Dendritic cell treated with granulocyte-macrophage colony-stimulating factor and Interleukin-4, amounts not matched to agents 40 ng/mL and 50 ng/mL, for 4 days (primary cell): ENCODE measurements around the gene PHLDA2.
"Not testable (repeated sequence)": the region's sequence is repeated elsewhere in the genome, so short reads cannot be mapped to it uniquely, and the experiment has no call there.

ENCODE experiments used
- H3K27ac Mint-ChIP-seq: one replicate; pipeline ENCODE4 v1.8.0; 2022; ENCODE audit warnings: mild to moderate bottlenecking, mixed read lengths
- H3K27me3 Mint-ChIP-seq: one replicate; pipeline ENCODE4 v1.8.0; 2022; ENCODE audit warnings: mild to moderate bottlenecking, mixed read lengths
- H3K36me3 Mint-ChIP-seq: one replicate; pipeline ENCODE4 v1.8.0; 2022; ENCODE audit warnings: low read depth, mixed read lengths
- H3K4me1 Mint-ChIP-seq: one replicate; pipeline ENCODE4 v1.8.0; 2022; ENCODE audit warnings: low read depth, mixed read lengths
- H3K4me3 Mint-ChIP-seq: one replicate; pipeline ENCODE4 v1.8.0; 2022; ENCODE audit warnings: mild to moderate bottlenecking, moderate library complexity, mixed read lengths
- H3K9me3 Mint-ChIP-seq: one replicate; pipeline ENCODE4 v1.8.0; 2022; ENCODE audit warnings: mixed read lengths
- intact Hi-C: fragments of 100-400 bp; cut with micrococcal nuclease; formaldehyde crosslinking; loops from one replicate; pipeline ENCODE4 v1.15.0; 2022

Gene PHLDA2

DNA sequence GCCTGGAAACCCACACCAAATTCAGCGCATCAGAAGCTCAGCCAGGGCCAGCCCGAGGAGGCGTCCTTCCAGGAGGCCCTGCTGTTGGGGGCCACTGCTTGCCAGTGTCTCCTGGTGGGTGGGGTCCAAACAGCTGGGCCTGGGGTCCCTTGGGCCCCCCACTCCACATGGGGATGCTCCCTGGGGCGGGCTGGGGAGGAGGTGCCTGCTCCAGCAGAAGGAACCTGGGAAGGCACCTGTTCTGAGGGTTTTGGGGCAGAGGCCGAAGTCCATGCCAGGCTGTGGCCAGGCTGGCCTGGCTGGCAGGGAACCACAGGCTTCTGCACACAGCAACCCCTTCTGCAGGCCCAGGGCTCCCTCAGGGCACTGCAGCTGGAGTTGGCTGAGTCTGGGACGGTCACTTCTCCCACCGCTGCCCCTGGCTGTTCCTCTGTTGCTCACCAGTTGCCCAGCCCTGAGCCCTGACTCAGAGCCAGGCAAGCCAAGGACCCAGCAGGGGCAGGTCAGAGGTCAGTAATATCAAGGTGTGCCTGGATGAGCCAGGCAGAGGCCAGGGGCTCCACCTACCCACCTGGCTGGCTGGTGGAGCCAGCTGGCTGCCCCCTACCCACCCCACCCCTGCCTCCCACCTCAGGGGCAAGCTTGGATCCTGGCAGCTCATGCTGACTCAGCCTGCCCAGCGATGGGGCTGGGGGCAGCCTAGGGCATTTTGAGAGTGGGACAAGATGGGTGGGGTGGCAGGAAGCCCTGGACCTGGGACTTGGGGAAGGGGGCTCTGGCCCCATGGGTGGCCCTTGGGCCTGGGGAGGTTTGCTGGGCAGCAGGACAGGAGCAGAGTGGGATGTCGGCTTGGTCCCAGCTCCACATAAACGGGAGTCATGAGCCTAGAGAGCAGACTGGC is 12.0 kb upstream of the PHLDA2 start:
- H3K9me3 Mint-ChIP-seq, result peaks cover 22% of the 10 kb centered on the region
- peaks cover 54% of the 10 kb centered on the region for H3K4me1 Mint-ChIP-seq
- H3K27ac Mint-ChIP-seq, result peak overlapping the region; percentile 64
- no peak overlapping the region for H3K4me3 Mint-ChIP-seq
- peaks cover 46% of the 10 kb centered on the region for H3K36me3 Mint-ChIP-seq
- H3K27me3 Mint-ChIP-seq, result no peaks in the 10 kb centered on the region
- intact Hi-C loops, result no loop called here

DNA sequence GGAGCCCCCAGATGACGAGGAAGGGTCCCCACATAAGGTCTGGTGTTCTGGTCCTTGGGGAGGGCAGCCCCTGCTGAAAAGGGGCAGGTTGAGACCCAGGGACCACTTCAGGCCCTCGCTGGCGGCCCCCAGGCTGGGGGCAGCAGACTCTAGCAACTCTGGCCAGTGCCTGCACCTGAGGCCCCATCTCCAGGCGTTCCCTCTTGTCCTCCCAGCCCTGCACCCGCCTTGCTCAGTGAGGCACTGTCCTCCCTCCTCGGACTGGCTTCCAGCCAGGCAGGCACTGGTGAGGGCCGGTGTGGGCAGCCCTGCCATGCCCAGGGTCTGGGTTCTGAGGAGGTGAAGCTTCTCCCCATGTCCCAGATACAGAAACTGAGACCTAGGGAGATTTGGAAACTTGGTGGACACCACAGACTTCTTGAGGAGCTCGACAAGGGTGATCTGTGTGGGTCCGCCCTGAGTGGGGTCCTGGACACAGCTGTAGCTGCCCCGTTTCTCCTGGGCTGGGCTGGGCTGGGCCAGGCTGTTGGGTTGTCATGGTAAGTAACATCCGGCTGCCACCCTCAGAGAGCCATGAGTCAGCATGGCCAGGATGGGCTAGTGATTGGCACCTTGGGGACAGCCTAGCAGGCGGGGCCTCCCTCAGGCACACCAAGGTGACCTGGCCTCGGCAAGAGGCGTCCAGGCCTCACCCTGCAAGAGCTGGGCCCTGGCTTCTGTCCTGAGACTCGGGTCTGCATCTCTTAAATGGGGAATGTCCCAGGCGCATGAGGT is 11.1 kb upstream of the PHLDA2 start:
- no peaks in the 10 kb centered on the region for H3K27me3 Mint-ChIP-seq
- intact Hi-C loops, result no loop called here
- peak overlapping the region; percentile 63 for H3K27ac Mint-ChIP-seq
- peaks cover 42% of the 10 kb centered on the region for H3K36me3 Mint-ChIP-seq
- H3K4me1 Mint-ChIP-seq, result peaks cover 45% of the 10 kb centered on the region
- H3K9me3 Mint-ChIP-seq, result peaks cover 22% of the 10 kb centered on the region
- no peak overlapping the region for H3K4me3 Mint-ChIP-seq

DNA sequence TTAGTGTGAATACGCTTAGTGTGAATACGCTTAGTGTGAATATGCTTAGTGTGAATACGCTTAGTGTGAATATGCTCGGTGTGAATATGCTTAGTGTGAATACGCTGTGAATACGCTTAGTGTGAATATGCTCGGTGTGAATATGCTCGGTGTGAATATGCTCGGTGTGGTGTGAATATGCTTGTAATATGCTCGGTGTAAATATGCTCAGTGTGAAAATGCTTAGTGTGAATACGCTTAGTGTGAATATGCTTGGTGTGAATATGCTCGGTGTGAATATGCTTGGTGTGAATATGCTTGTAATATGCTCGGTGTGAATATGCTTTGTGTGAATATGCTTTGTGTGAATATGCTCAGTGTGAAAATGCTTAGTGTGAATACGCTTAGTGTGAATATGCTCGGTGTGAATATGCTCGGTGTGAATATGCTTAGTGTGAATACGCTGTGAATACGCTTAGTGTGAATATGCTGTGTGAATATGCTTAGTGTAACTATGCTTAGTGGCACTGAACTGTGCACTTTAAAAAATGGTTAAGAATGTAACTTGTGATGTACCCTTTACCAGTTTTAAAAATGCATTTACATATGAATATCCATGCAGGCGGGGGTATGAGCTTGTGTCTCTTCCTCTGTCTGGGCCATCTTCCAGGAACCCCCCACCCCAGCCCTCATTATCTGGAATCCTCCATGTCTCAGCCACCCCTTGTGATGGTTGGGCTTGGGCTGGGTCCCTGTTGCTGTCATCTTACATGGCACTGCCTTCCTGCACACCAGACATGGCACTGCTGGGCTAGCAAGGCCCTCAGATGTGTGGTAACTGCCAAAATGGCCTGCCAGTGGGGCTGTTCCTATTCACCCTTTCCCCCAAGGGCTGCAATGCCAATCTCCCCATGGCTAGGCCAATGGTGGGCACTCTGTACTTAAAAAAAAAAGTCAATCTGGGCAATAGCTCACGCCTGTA is 9.5 kb upstream of the PHLDA2 start:
- peaks cover 36% of the 10 kb centered on the region for H3K4me1 Mint-ChIP-seq
- intact Hi-C loops, result loop anchor here (10.0 kb wide), 1 partner anchor 116 kb away; the partner anchor contains the start of gene CARS1
- not testable (repeated sequence) for H3K27me3 Mint-ChIP-seq, H3K4me3 Mint-ChIP-seq
- peak overlapping the region; percentile 63 for H3K27ac Mint-ChIP-seq
- peaks cover 27% of the 10 kb centered on the region for H3K36me3 Mint-ChIP-seq
- peaks cover 22% of the 10 kb centered on the region for H3K9me3 Mint-ChIP-seq

DNA sequence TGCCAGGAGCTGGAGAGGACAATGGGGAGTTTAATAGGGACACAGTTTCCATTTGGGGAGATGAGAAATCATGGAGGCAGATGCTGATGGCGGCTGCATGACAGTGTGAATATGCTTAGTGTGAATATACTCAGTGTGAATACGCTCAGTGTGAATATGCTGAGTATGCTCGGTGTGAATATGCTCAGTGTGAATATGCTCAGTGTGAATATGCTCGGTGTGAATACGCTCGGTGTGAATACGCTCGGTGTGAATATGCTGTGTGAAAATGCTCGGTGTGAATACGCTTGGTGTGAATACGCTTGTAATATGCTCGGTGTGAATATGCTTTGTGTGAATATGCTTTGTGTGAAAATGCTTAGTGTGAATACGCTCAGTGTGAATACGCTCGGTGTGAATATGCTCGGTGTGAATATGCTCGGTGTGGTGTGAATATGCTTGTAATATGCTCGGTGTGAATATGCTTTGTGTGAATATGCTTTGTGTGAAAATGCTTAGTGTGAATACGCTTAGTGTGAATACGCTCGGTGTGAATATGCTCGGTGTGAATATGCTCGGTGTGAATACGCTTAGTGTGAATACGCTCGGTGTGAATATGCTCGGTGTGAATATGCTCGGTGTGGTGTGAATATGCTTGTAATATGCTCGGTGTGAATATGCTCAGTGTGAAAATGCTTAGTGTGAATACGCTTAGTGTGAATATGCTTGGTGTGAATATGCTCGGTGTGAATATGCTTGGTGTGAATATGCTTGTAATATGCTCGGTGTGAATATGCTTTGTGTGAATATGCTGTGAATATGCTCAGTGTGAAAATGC is 8.6 kb upstream of the PHLDA2 start:
- intact Hi-C loops, result loop anchor here (10.0 kb wide), 1 partner anchor 117 kb away; the partner anchor contains the start of gene CARS1
- H3K27me3 Mint-ChIP-seq, H3K27ac Mint-ChIP-seq, H3K4me3 Mint-ChIP-seq: not testable (repeated sequence)
- peaks cover 19% of the 10 kb centered on the region for H3K36me3 Mint-ChIP-seq
- peaks cover 36% of the 10 kb centered on the region for H3K4me1 Mint-ChIP-seq
- H3K9me3 Mint-ChIP-seq, result peaks cover 22% of the 10 kb centered on the region

DNA sequence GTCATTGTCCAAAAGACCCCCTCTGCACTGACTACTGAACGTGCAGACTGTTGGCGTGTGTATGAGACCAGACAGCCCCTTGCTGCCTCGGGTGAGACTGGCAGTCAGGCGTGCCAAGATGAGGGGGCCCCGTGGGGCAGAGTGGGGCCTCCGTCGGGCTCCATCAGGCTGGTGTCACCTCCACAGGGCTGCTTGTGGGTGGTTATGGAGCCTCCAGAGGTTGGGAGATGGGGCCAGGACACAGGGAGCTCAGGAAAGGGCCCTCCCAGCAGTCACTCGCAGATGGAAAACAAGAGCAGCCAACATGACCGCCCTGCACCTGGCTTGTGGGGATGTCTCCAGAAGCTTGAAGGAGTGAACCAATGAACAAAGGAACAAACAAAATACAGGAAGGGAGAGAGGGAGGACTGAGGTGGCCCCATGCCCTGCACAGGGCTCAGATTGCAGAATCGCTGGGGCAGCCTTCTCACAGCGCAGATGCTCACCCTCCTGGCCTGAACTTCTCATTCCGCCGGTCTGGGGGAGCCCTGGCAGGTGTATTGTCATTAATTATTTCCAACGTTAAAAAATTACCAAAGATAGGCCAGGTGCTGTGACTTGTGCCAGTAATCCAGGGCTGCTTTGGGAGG is 5.5 kb upstream of the PHLDA2 start:
- H3K4me1 Mint-ChIP-seq, result peaks cover 46% of the 10 kb centered on the region
- H3K27me3 Mint-ChIP-seq, result peaks cover 2% of the 10 kb centered on the region
- peak overlapping the region; percentile 96 for H3K27ac Mint-ChIP-seq
- intact Hi-C loops, result loop anchor here (10.0 kb wide), 1 partner anchor 120 kb away; the partner anchor contains the start of gene CARS1
- H3K4me3 Mint-ChIP-seq, result no peak overlapping the region
- peaks cover 22% of the 10 kb centered on the region for H3K9me3 Mint-ChIP-seq
- H3K36me3 Mint-ChIP-seq, result peaks cover 25% of the 10 kb centered on the region

GRCh38 chr11:2934021-2934550 is 4.9 kb upstream of the PHLDA2 start:
- H3K4me1 Mint-ChIP-seq, result peaks cover 47% of the 10 kb centered on the region
- peaks cover 2% of the 10 kb centered on the region for H3K27me3 Mint-ChIP-seq
- H3K4me3 Mint-ChIP-seq, result no peak overlapping the region
- H3K36me3 Mint-ChIP-seq, result peaks cover 25% of the 10 kb centered on the region
- H3K27ac Mint-ChIP-seq, result peak overlapping the region; percentile 96
- peaks cover 21% of the 10 kb centered on the region for H3K9me3 Mint-ChIP-seq
- intact Hi-C loops, result loop anchor here (10.0 kb wide), 1 partner anchor 121 kb away; the partner anchor contains the start of gene CARS1

DNA sequence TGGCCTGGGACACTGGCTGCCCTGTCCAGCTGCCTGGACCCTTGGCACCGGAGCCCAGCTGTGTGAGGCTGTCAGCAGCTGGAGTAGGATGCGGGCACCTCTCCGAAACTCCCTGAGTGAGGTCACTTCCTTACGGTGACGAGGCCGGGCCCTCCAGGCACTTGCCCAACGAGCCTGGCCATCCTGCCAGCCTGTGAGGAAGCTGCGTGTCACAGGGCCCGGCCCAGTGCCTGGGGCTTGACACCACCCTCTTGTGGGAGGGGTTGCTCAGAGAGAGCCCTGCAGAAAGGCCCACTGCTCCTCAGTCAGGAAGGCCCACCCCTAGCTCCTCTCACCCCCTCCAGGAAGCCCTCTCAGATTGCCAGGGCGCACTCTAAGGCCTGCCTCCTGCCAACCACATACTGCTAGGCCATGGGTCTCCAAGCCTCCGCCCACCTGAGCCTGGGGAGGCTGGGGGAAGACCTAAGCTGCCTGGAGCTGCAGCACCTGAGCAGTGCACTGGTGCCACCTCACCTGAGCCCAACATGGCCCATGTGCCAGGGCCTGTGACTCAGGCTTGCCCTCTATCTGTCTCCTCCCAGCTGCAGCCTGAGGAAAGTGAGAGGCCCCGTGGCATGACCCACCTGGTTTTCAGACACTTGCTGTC is 4.3 kb upstream of the PHLDA2 start:
- H3K36me3 Mint-ChIP-seq, result peaks cover 20% of the 10 kb centered on the region
- peaks cover 4% of the 10 kb centered on the region for H3K27me3 Mint-ChIP-seq
- H3K27ac Mint-ChIP-seq, result peak overlapping the region; percentile 96
- intact Hi-C loops, result loop anchor here (1.0 to 10.0 kb wide), 2 partner anchors 31 to 121 kb away; partner anchors contain the start of gene CARS1
- peaks cover 15% of the 10 kb centered on the region for H3K9me3 Mint-ChIP-seq
- peak overlapping the region; percentile 13 for H3K4me3 Mint-ChIP-seq
- H3K4me1 Mint-ChIP-seq, result peaks cover 53% of the 10 kb centered on the region

- Mint-ChIP-seq H3K9me3 (peaks cover 9% of the 10 kb centered on the region), H3K27ac (peak overlapping the region; percentile 96), H3K4me3 (no peak overlapping the region), H3K27me3 (peaks cover 9% of the 10 kb centered on the region), H3K4me1 (peaks cover 59% of the 10 kb centered on the region), H3K36me3 (peaks cover 14% of the 10 kb centered on the region)
- intact Hi-C loops, result loop anchor here (1.0 to 10.0 kb wide), 2 partner anchors 31 to 122 kb away; partner anchors contain the start of gene CARS1
Observed at GRCh38 chr11:2932850-2933251, 3.6 kb upstream of the PHLDA2 start.

GRCh38 chr11:2931771-2932738 is 2.8 kb upstream of the PHLDA2 start:
- Mint-ChIP-seq H3K27me3 (peaks cover 17% of the 10 kb centered on the region), H3K27ac (peak overlapping the region; percentile 96), H3K9me3 (peaks cover under 1% of the 10 kb centered on the region), H3K4me3 (no peak overlapping the region), H3K4me1 (peaks cover 67% of the 10 kb centered on the region), H3K36me3 (peaks cover 7% of the 10 kb centered on the region)
- intact Hi-C loops, result loop anchor here (10.0 kb wide), 1 partner anchor 123 kb away; the partner anchor contains the start of gene CARS1

DNA sequence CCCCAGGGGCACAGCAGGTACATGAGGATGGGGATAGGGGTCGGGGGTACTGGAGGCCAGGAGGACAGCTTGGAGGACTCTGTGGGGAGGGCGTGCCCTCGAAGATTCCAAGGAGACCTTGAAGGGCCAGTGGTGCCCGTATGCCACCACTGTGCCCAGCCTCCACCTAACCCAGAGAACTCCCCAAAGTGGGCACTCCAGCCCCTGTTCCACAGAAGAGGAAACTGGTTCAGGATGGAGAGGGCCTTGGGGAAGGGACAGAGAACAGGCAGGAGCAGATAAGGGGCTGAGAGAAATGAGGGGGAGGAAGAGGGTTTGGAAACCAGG is 2.2 kb upstream of the PHLDA2 start:
- H3K9me3 Mint-ChIP-seq, result no peaks in the 10 kb centered on the region
- H3K27me3 Mint-ChIP-seq, result peaks cover 24% of the 10 kb centered on the region
- H3K27ac Mint-ChIP-seq, result peak overlapping the region; percentile 96
- peaks cover 7% of the 10 kb centered on the region for H3K36me3 Mint-ChIP-seq
- H3K4me3 Mint-ChIP-seq, result no peak overlapping the region
- peaks cover 67% of the 10 kb centered on the region for H3K4me1 Mint-ChIP-seq
- intact Hi-C loops, result loop anchor here (10.0 kb wide), 1 partner anchor 123 kb away; the partner anchor contains the start of gene CARS1
